GM12865 (cell line): ENCODE results near the gene FANCD2OS.

ENCODE experiments used
- DNase-seq: peaks from one replicate; pipeline ENCODE4 v3.0.0; 2010; ENCODE audit warnings: low read depth
- H3K4me3 ChIP-seq: 2 replicates; pipeline ENCODE4 v1.5.1; 2011; ENCODE audit warnings: mild to moderate bottlenecking, low read depth, low read length, control low read depth
- TF ChIP-seq, protein P1 (sequence below): IDR thresholded peaks from 2 replicates; pipeline ENCODE4 v1.5.1; 2011; ENCODE audit warnings: low read length, control low read depth, low read depth, inconsistent platforms; ENCODE audit not compliant: insufficient read depth; ENCODE audit errors: missing control alignments

Gene FANCD2OS

DNA sequence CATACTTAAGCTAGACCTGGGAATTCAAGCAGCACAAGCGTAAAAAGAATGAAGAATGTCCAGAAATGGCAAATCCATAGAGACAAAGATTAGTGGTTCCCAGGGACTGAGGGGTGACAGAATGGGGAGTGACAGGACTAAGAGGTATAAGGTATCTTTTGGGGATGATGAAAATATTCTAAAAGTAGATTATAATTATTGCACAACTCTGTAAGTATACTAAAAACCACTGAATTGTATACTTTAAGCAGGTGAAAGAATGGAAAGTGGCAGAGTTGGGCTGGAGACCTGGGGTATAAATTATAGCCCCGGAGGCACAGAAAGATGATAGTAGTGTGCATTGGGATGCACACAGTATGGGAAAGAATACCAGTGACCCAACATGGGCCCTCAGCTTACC, 13.0 kb upstream of the FANCD2OS start:
- H3K4me3 ChIP-seq = no peak overlapping the region
- TF ChIP-seq, protein P1, sequence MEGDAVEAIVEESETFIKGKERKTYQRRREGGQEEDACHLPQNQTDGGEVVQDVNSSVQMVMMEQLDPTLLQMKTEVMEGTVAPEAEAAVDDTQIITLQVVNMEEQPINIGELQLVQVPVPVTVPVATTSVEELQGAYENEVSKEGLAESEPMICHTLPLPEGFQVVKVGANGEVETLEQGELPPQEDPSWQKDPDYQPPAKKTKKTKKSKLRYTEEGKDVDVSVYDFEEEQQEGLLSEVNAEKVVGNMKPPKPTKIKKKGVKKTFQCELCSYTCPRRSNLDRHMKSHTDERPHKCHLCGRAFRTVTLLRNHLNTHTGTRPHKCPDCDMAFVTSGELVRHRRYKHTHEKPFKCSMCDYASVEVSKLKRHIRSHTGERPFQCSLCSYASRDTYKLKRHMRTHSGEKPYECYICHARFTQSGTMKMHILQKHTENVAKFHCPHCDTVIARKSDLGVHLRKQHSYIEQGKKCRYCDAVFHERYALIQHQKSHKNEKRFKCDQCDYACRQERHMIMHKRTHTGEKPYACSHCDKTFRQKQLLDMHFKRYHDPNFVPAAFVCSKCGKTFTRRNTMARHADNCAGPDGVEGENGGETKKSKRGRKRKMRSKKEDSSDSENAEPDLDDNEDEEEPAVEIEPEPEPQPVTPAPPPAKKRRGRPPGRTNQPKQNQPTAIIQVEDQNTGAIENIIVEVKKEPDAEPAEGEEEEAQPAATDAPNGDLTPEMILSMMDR = no peak
- no peak for DNase-seq

DNA sequence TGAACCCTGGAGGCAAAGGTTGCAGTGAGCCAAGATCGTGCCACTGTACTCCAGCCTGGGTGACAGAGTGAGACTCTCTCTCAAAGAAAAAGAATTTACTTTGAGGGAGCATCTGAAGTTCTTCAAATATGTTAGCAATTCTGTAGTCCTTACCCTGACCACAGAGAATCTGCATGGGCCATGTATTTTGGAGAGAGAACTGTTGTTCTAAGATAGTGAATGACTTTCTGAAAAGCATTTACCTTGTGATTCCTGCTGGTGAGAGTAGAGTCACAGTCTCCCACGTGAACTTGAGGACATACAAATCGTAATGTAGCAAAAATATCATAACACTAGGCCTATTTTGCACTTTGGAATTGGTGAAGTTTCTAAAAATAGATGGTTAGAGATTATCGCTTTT, 11.3 kb upstream of the FANCD2OS start:
- TF ChIP-seq, protein P1 = no peak
- H3K4me3 ChIP-seq = no peak overlapping the region
- DNase-seq = no peak

DNA sequence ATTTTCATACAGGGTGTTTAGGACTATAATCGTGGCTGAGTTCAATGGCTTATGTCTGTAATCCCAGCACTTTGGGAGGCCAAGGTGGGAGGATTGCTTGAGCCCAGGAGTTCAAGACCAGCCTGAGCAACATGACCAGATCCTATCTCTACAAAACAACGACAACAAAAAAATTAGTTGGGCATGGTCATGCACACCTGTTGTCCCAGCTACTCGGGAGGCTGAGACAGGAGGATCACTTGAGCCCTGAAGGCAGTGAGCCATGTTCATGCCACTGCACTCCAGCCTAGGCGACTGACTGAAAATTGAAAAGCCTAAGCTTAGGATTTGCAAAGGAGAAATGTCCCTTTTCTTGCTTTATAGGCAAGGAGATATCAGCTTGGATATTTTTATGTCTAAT, 8.9 kb upstream of the FANCD2OS start:
- no peak for DNase-seq
- TF ChIP-seq, protein P1 = no peak
- H3K4me3 ChIP-seq = peak overlapping the region; percentile 96

DNA sequence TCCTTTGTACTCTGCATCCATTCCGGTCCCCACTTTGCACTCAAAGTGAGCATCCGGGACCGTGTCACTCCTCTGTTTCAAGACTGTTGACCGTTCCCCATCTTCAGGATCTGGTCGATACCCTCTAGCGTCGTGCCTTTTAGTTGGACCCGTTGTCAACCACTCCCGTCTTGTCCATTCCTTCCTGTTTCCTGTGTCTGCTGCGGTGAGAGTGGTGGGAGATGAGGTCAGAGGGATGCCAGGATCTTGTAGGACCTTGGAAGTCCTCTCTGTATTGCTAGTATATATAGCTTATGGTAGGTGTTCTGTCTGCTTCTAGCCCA, 8.0 kb upstream of the FANCD2OS start:
- no peak for DNase-seq

DNA sequence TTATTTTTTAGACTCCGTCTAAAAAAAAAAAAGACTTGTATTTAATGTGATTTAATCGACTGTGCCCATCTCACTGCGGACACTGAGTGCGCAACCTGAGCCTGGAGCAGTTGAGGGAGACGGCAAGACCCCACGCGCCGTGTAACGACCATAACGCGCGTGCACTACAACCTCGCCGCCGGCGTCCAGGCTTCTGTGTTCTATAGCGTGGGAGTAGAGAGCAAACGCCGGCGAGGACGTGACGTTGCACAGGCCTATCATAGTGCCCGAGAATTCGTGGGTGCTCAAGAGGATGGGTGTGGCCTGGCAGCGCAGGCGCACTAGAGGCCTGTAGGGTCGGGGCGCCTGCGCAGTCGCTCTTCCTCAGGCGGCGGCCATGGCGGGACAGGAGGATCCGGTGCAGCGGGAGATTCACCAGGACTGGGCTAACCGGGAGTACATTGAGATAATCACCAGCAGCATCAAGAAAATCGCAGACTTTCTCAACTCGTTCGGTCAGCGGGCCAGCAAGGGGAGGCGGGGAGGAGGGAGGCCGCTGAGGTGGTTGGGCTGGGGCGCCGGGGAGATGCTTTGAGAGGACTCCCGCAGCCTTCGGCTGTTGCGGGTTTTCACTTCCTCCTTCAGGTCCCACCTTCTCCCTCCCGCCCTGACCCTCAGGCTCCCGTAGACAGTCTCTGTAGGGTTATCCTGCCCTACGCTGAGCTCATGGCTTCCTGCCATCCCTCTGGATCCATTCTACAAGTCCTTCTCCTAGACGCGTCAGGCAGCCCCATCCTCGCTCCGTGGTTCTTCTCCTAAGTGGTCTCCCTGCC, 7.5 kb upstream of the FANCD2OS start, which contains the start of gene BRK1:
TSS of gene BRK1 (plus strand) at position 350 of the 812 bp plus-strand sequence. CDS start at position 377, 27 bp downstream.
- TF ChIP-seq, protein P1 = no peak
- DNase-seq = peak; percentile 98
- H3K4me3 ChIP-seq = peak within 1 kb of the TSS; percentile 96

More for the DNA sequence above, 8.0 kb upstream of the FANCD2OS start:
- H3K4me3 ChIP-seq = peak overlapping the region; percentile 96
- TF ChIP-seq, protein P1 = no peak

DNA sequence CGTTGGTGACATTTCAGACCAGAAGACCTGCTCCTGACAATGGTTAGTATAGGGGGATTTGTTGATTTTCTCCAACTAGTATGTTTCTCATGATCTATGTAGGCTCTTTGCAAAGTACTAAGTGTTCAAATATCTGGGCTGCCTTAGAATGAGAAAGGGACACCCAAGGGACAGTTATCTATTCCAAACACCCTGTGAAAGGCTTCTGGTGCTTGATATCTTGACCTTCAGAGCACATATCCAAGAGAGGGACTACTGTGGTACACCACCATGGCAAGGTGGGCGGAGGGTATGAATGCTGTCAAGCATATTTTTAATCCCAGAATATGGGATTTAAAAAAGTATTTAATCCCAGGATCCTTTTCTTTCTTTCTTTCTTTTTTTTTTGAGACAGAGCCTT, 1.1 kb downstream of the FANCD2OS start:
- no peak overlapping the region for H3K4me3 ChIP-seq
- TF ChIP-seq, protein P1 = no peak
- no peak for DNase-seq

DNA sequence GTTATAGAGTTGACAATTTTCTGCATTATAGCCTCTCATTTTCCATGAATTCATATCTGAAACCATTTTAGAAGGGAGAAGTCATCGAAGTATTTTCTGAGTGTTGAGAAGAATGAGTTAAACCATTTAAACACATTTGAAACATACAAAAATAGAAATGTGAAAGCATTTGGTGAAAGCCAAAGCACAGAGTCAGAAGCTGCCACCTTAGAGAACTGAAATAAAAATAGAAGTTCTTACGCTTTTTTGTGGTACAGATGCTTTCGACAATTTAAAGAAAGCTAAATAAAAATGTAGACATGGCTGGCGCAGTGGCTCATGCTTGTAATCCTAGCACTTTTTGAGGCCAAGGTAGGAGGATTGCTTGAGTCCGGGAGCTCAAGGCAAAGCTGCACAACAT, 9.0 kb downstream of the FANCD2OS start:
- H3K4me3 ChIP-seq = no peak overlapping the region
- no peak for DNase-seq
- TF ChIP-seq, protein P1 = no peak
